Measurements from ENCODE around the gene MRFAP1.
"Not testable (repeated sequence)": the region's sequence is repeated elsewhere in the genome, so short reads cannot be mapped to it uniquely, and the experiment has no call there.

Gene MRFAP1

DNA sequence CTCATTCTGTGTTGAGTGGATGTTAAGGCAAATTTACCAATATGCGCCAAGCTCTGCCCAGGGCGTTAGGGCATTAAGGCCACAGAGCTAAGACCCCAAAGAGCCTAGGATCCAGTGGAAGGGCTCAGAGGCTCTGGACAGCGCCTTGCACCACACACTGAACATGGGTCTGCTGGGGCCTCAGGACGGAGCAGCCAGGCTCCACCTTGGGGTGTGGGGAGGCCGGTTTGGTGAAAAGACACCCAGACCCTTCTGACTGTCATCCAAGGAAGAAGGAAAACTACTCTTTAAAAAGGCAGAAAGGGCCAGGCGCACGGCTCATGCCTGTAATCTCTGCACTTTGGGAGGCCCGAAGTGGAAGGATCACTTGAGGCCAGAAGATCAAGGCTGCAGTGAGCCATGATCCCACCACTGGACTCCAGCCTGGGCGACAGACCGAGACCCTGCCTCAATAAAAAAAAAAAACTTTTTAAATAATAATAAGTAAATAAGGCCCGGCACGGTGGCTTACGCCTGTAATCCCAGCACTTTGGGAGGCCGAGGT, 1.3 kb upstream of the MRFAP1 start:
- DNase-seq: no peak

DNA sequence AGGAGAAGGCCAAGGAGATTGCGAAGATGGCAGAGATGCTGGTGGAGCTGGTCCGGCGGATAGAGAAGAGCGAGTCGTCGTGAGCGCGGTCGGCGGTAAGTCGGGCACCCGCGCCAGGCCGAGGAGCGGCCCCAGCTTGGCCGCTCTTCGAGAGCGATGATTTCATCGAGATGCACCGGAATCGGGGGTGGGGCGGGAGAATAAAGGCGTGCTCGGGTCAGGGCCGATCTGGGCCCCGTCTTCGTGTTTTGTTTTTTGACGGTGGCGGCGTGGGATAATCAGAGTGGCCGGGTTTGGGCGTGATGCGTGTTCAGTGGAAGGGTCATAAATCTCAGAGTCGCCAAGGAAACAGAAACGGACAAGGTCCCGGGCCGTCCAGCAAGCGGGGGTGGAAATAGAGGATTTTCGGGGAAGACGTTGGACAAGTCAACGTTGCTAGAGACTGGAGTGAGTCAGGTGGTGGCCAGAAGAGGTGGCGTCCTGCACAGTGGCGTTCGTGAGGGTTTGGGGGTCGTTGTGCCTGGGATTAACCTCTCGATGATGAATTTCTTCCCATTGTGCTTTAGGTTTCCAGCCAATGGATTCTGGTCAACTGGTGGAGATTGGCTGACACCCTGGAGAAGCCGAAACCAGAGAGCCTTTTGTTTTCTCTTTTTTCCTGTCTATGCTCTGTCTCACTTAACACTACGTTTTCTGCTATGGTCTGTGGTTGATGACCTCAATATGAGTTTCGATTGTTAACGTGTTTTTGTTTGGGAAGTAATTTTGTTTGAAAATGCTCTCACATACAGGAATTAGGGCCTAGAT, 882 bp downstream of the MRFAP1 start:
- peak; percentile 47 for DNase-seq

DNA sequence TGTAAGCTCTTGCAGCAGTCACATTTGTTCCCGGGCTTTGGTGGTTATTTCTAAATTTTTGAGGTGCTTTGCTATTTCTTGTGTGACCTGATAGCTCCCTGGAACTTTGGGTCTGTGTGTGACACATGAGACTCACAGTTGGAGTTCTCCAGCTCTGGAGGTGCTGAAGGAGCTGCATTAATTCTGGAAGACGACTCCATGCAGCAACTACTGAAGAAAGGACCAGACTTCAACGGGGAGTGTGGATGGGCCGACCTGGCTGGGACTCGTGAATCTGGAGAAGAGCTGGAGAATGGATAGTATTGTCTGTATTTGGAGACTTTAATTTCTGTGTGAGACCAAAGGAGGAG, 1.5 kb downstream of the MRFAP1 start:
- DNase-seq: no peak

DNA sequence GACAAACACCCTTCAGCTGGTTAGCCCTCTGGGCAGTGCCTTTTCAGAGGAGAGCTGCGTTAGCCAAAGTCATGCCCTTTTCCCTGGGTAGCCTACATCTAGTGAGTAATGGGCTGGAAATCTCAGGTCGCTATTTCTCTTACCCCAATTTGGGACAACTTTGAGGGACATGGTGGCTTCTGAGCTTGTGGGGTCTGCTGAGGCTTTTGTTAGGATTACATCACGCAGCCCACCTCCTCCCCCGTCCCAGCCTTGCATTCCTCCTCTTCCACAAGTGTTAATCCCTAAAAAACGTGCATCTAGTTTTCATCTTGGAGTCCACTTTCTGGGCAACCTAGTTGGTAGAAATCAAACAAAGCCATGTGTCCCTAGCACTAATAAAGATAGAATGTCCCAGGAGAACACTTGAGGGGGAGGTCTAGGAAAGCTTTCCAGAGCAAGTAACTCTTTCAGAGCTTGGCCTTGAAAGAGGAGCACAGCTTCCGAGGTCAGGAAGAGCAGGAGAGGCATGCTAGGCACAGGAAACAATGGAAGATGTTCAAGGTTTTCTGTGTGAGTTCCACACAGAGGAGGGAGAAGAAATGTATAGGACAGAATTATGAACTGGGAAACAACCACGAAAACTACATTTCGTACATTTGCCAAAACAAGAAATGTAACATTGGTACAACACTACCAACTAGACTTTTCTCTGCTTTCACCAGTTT, 2.8 kb downstream of the MRFAP1 start:
- DNase-seq: no peak

DNA sequence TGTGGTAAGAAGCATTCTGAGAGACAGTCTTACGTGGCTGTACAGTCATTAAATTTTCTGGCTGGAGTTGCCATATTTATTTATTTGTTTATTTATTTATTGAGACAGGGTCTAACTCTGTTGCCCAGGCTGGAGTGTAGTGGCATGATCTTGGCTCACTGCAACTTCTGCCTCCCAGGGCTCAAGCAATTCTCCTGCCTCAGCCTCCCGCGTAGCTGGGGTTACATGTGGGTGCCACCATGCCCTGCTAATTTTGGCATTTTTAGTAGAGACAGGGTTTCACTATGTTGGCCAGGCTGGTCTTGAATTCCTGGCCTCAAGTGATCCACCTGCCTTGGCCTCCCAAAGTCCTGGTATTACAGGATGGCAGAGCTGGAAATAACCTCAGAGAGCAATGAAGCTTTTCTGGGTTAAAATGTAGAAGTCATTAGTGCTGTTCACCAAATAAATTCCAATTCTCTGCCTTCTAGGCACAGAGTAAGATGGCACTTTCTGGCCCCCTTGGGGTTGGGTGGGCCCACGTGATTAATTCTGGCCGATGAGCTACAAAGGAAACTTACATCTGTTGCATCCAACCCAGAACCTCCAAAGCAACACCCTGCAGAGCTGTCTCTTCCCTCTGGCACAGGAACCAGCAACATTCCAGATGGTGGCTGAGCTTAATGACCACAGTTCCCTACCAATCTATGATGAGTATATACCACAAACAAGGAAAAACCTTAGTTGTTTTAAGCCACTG, 4.5 kb downstream of the MRFAP1 start:
- DNase-seq: no peak

DNA sequence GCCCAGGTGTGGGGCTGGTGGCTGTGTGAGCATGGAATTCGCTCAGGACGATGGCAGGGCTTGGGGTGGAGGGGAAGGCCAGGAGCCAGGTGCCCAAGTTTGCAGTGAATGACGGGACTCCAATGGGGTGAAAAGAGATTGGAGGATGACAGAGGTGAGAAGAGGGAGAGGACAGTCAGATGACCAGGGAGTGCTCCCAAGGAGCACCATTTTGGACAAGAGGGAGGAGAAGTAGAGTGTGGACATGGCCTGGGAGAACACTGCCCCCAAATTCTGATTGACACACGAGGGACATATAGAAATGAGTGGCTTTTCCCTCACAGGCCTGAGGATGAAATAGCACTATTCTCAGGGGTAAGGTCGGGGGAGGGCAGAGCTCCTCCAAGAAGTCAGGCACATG, 6.7 kb downstream of the MRFAP1 start:
- no peak for DNase-seq

DNA sequence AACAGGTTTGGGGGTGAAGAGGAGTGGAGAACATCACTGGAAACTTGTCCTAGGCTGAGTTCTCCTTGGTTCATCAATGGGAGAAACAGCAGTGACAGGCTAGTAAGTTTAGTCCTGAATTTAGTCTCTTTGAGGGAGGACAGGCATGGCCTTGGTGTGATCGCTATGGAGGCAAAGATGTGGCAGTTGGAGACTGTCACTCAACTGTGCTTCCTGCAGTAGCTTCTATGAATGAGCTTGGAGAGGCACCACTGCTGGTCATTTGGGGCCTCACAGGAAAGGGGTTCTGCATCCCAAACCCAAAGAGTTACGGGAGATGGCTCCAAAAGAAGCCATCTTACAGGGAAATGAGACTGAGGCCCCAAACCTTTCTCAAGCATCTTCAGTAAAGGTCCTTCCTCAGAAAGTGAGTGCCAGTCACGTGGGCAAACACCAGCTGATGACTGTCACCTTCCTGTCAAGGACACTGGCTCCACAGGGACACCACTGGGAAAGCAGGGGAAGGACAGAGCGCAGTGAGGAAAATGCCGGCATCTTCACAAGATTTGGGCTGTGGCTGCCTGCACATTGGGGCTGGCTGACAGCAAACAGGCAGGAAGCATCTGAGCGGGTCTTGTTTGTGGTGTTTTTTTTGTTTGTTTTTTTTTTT, 7.2 kb downstream of the MRFAP1 start:
- no peak for DNase-seq

DNA sequence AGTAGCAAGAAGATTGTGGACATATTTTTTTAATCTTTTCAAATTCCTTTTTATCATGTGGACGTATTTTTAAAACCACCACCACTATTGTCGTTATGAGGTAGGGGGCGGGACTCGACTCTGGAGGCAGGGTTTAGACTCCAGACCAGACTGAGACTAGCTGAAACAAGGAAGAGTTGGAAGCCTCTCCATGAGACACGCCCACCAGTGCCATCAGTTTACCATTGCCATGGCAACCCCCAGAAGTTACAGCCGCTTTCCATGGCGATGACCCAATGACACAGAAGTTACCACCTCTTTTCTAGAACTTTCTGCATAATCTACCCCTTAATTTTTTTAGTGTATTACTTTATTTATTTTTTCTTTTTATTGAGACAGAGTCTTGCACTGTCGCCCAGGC, 8.7 kb downstream of the MRFAP1 start:
- no peak for DNase-seq

DNA sequence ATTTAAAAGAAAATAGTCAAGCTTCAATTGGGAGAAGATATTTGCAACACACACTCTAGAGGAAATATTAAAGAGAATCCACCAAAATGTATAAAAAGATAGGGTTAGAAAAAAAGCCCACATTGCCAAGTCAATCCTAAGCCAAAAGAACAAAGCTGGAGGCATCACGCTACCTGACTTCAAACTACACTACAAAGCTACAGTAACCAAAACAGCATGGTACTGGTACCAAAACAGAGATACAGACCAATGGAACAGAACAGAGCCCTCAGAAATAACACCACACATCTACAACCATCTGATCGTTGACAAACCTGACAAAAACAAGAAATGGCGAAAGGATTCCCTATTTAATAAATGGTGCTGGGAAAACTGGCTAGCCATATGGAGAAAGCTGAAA, 13.7 kb downstream of the MRFAP1 start:
- not testable (repeated sequence) for DNase-seq

DNA sequence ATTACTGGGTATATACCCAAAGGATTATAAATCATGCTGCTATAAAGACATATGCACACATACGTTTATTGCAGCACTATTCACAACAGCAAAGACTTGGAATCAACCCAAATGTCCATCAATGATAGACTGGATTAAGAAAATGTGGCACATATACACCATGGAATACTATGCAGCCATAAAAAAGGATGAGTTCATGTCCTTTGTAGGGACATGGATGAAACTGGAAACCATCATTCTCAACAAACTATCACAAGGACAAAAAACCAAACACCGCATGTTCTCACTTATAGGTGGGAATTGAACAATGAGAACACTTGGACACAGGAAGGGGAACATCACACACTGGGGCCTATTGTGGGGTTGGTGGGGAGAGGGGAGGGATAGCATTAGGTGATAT, 14.8 kb downstream of the MRFAP1 start:
- not testable (repeated sequence) for DNase-seq

DNA sequence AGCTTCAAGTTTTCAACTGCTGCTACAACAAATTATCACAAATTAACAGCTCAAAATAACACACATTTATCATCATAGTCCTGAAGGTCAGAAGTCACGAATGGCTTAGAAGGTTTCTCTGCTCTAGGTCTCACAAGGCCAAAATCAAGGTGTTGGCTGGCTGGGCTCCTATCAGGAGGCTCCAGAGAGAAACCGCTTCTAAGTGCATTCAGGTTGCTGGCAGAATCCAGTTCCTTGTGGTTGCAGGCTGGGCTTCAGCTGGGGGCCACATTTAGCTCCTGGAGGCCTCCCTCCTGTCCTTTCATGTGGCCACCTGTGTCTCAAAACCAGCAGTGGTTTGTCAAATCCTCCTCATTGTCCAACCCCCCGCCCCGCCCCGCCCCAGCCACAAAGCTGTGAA, 15.4 kb downstream of the MRFAP1 start:
- DNase-seq: no peak

DNA sequence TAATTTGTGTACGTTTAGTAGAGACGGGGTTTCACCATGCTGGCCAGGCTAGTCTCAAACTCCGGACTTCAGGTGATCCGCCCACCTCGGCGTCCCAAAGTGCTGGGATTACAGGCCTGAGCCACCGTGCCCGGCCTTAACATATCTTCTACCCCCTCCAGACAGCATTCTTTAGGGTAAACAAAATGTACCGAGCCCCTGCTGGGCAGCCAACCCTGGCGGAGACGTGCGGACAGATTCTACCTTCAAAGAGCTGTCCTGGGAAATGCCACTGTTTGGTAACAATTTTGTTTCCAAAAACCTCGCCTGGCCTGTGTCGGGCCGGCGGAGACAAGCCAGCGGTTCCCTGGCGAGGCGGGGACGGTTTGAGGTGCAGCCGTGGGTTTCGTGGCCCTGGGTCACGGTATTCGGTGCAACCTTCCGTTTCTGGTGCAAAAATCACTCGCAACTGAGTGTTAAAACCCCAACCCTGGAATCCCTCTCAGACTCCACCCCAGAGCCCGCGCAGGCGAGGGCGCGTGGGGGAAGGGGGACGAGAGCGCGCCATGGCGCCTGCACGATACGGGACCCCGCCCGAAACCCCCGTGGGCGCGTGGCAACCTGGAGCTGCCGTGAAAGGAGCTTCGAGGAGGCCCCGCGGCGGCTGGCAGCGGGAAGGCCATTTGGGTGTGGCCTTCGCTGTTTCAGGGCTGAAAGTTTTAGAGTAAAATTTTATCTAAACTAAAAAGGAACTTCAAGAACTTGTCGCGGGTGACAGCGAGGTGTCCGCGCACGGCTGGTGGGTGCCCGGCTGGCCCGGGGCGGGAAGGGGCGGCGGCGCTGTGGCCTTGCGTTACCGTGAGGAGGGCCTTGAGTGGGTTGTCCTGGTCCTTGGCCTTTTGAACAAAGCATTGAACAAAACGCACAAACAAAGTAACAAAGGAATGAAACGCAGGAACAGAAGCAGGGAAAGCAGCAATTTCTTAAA, 17.0 kb downstream of the MRFAP1 start:
- DNase-seq: no peak

DNA sequence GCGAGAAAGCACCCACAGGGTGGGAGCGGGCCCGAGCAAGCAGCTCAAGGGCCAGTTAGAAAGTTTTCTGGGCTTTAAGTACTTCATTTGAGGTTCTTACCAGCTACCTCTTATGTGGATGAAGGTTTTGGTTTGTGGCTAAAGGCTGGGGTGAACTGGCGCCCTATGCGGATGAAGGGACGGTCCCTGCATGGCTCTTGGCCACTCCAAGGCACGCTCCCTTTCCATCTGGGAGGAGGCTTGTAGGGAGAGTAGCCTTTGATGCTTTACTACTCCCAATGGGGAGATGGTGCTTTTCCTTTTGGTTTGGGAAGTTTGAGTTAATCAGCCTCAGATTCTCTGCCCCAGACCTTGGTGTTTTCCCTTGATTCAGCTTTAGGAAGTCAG, 17.7 kb downstream of the MRFAP1 start:
- DNase-seq: no peak

DNA sequence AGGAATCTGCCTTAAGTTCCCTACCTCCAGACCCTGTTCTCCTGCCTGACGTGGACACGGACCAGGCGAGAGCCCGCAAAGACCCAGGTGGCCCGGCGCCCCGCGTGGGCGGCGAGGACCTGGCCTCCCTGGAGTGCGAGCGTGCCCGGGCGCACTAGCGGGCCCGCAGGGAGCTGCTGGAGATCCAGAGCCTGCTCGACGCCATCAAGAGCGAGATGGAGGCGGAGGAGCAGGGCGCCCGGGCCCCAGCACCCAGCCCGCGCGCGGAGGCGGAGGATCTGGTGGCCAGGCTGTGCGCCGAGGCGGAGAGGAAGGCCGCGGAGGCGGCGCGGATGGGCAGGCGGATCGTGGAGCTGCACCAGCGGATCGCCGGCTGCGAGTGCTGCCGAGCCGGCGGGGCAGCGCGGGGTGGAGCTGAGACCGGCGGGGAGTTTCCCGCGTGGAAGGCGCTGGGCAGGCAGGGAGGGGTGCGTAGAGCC, 18.2 kb downstream of the MRFAP1 start:
- peak; percentile 57 for DNase-seq

DNA sequence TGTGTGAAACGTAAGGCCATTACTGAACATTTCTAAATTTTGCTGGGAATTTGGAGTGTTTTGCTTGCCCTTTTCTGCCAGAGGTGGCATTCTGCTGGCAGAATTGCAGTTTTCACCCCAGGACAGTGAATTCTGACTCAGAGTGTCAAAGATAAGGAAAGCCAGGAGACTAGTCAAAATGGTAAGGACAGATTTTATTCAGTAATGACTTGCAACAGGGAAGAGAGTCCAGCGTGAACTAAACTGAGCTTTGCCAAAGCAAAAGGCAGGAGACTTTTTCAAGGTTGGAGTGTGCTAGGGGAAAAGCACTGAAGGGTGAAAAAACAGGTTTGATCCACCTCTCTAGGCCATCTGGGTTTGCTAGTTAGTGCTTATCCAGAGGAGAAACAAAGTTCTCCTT, 19.4 kb downstream of the MRFAP1 start:
- DNase-seq: no peak

DNA sequence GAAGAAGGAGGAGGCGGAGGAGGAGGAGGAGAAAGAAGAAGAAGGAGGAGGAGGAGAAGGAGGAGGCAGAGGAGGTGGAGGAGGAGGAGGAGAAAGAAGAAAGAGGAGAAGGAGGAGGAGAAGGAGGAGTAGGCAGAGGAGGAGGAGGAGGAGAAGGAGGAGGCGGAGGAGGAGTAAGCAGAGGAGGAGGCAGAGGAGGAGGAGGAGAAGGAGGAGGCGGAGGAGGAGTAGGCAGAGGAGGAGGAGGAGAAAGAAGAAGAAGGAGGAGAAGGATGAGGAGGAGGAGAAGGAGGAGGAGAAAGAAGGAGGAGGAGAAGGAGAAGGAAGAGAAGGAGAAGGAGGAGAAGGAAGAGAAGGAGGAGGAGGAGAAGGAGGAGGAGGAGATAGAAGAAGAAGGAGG, 19.9 kb downstream of the MRFAP1 start:
- no peak for DNase-seq

DNA sequence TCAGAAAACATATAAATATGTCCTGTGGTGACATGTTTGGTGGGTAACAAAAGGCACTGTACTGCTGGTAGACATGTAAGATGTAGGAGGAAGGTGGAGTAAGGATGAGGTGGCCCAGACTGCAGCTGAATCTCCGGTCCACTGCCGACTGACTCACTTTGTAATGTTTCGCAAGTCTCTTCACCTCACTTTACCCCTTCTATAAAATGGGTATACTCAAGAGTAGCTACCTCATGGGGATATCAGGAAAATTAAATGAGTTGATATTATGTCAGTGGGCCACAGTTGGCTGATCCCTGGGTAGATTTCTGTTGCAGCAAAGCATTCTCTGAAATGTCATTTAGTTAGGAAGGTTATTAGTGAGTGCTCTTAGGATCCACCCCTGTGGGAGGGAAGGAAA, 22.1 kb downstream of the MRFAP1 start:
- no peak for DNase-seq

DNA sequence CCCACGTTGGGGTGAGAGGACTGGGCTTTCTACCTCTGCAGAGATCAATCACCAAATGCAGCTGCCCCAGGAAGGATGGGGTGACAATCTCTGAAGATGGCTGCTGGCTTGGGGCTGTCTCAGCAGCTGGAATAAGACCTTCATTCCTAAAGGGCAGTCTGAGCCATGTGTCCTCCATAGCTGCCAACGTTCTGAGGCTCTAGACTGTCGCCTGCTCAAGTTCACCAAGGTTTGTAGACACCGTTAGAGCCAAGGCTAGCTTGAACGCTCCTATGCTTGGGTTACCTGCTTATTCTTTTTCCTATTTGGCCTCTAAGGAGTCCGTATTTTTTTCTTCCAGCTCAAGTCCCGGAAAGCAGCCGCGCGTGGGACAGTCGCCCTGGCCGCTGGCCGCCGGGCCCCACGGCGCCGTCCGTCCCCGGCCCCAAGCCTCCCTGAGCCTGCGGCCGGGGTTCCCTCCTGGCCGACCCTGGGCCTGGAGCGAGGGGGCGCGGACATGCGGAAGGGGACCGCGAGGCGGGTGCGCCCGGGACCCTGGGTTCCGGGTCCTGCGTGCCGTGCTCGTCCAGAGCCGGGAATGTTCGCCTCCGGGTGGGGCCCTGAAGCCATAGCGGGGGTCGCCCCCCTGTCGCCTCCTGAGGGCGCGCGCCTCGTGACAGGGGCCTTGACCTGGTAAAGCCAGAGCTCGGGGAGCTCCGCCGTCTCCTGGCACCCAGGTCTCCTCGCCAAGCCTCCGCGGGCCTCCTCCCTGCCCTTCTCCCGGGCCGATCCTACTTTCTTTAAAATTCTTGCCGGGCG, 23.3 kb downstream of the MRFAP1 start:
- DNase-seq: no peak

DNA sequence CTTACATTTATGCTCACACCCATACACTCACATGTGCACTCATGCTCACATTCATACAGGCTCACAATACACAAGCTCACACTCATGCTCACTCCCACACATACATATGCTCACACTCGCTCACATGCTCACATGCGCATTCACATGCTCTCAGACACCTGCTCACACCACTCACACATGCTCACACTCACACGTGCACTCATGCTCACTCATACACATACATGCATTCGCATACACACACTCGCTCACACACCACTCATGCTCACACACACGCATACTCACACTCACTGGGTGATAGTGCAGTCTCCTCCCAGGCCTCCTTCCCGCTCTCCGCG, 24.8 kb downstream of the MRFAP1 start:
- DNase-seq: no peak

DNA sequence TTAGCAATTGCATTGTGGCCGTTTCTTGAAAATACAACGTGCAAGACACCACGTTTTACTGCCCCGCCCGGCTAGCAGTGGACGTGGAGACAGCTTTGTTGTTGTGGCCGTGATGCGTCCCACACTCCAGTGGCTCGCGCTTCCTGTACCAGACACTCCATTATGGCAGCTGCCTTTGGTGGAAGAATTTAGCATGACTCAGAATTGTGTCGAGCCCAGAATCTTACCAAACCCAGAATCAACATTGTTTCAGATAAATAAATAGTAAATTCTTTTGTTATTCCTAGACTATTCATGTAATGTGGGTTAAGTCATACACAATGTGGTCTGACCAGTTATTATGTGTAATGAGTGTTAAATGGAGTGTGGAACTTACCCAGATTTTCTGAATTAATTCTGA, 27.9 kb downstream of the MRFAP1 start:
- DNase-seq: no peak

DNA sequence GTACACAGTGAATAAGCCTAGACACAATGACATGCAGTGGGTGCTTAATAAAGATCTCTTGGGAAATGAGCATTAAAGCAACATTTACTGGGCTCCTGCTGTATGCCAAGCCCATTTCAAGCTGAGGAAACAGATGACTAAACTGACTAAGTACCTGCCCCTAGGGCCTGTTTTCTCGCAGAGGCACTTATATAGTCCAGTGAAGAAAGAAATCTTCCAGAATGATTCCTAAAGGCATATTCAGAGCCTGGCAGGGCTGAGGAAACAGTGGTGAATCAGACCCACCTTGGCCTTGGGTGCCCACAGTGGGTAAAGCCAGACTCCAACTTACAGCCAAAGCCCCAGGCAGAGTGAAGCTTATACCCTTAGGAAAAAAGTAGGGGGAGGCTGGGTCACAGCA, 31.2 kb downstream of the MRFAP1 start:
- no peak for DNase-seq
